Cerebellar nuclear complex (tissue), 1 donor: Measurements from ENCODE around the gene MED13L.

Source experiments
- DNase-seq, 2 experiments: peaks; one replicate each; lab custom pipeline; 2025; lab: John Stamatoyannopoulos, UW

MED13L gene

GRCh38 chr12:115942346-115942745 lies 335.1 kb downstream of the MED13L start:
- no peak for DNase-seq

- DNase-seq: no peak
Observed at GRCh38 chr12:115941362-115941761, 336.1 kb downstream of the MED13L start.

GRCh38 chr12:115938794-115939377 lies 338.6 kb downstream of the MED13L start:
- DNase-seq: no peak

- DNase-seq: no peak
Observed at GRCh38 chr12:115936997-115937916, 340.2 kb downstream of the MED13L start.

DNA sequence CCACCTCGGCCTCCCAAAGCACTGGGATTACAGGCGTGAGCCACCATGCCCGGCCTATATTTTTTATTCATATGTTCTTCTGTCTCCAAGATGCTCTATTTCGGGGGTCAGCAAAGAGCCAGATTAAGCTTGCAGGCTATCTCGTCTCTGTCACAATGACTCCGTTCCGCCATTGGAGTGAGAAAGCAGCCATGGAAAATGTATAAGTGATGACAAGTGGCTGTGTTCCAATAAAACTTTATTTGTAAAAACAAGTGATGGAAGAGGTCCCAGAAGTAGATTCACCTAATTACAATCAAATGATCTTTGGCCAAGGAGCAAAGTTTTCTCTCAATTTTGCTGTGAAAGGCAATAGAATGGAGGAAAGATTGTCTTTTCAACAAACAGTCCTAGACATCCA lies 342.6 kb downstream of the MED13L start:
- no peak for DNase-seq

- no peak for DNase-seq
Observed at GRCh38 chr12:115934046-115934445, 343.4 kb downstream of the MED13L start.

DNA sequence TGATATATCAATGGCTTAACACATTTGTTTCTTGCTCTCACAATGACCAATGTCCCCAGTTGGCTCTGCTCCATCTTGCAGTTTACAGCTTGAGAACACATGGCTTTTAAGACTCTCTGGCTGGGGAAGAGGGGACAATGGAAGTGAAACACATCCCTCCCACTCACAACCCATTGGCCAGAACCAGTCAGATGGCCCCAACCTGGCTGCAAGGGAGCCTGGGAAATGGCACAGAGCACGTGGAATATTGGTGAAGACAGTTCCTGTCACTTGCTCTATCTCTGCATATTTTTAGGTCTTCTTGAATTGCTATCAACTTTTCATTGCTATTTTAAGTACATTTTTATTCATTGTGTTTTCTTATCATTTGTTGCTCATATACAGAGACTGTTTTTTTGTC lies 345.4 kb downstream of the MED13L start:
- no peak for DNase-seq

GRCh38 chr12:115930336-115930735 lies 347.2 kb downstream of the MED13L start:
- no peak for DNase-seq

DNA sequence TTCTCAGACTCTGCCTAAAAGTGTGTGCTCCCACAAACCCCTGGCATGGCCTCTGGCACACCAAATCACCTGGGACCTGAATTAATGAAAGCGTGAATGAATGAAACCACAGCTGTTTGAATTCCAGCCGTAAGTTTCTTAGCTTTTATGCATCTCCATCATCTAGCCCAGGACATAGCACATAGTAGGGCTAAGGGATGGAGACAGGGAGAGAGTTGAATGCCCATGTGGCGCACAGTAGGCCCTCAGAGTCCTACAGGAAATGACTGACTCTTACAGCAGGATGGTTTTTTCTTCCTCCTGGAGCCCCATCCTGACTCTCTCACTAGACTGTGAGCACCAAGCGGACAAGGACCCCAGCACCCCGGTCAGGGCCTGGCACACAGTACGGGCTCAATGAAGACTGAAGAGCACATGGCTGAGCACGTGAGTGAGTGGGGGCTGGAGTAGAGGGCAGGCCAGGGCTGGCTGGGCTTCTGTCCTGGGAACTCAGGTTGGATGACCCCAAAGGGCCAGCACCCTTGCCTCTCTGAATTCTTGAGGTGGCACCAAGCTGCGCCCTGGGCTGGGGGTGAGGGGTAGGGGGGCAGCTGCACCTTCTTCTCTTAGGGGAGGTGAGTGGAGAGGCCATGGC lies 351.3 kb downstream of the MED13L start:
- DNase-seq: no peak

DNA sequence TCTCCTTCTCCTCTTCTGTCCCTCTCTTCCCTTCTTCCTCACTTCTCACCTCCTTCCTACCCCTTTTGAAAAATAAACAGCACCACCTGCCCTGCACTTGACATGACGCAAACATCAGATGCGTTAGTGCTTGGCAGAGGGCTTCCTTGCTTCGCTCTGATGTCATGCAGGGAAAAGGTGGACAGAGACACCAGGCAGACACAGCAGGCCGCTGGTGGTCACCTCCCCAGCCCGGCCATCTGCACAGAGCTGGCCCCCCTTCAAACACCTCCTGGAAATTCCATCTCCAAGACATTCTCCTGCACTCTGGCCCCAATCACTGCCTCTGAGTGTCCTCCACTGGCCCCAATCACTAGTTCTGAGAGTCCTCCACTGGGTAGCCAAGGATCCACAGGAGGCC lies 353.6 kb downstream of the MED13L start:
- DNase-seq: no peak

GRCh38 chr12:115922952-115923564 lies 354.4 kb downstream of the MED13L start:
- DNase-seq: no peak

DNA sequence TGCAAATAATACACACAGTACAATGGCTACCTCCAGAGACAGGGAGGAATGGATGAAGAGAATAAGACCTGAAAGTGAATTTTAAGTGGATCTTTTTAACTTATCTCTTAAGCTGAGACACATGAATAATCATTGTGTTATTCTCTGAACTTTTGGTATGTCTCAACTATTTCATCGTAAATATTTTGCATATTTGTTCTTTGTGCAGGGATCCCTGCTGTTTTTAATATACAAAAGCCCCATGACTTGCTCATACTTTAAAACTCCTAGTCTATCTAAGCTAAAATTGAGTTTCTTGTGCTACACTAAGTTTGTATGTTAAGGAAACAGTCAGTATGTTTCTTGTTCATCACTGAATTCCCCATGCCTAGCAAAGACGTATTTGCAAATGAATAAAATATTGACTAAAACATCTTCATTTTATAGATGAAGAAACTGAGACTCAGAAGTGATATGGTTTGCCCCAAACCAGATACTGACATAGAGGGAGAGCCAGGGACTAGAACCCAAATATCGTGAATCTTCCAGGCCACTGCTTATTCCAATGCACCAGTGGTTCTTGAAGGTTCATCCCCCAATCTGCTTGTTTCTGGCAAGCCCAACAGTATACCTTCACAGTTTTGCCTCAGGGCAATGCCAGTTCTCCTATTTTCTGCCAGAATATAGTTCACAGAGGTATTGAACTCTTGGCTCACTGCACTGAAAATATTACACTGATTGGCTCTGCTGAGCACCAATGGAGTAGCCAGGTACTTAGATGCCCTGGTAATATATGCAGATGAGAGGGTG lies 356.9 kb downstream of the MED13L start:
- DNase-seq: no peak

- no peak for DNase-seq
Observed at GRCh38 chr12:115918763-115919162, 358.7 kb downstream of the MED13L start.

DNA sequence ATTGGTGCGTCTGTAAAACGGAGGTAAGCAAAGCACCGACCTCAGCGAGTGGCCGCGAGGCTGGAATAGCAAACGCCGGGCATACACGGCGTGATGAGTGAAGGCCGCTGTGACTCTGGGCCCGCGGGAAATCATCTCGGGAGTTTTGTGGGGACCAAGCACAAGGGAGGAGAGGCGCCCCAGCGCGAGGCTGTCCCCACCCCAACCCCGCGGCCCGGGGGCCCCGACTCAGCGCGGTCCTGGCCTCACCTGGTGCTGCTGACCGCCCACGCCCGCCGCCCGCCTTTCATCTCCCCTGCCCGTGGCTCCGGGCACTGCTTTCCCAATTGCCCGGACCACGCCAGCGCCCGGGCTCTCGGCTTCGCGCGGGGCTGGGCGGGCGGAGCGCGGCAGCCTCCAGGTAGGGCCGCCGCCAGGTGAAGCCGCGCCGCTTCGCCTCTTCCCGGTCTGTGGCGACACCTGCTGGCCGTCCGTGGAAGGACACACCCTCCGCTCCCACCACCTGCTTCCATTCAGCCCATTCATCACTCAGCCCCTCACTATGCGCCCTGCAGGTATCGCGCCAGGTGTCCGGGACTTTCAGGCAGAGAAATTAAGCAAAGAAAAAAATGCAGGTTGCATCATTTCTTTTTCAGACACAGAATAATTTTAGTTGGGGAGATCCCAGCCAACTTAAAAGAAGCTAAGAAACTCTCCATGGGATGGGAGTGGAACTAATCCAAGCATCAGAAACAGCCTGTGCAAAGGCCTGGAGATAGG lies 360.4 kb downstream of the MED13L start:
- no peak for DNase-seq

DNA sequence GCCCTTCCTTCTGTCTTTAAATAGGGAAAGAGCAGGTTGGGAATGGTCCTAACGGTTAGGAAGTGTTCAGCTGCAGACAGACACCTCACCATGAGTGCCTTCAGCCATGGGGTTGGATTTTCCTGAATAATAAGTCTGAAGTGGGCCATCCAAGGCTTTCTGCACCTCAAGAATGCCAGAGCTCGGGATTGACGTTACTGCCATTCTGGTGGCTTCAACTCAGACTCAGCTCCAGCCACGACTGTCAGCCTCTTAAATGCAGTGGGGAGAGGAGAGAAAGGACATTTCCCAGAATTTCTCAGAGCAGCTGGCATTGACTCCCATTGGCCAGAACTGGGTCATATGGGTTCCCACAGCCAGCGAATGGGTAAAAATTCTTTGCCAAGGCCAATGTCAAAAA lies 363.4 kb downstream of the MED13L start:
- no peak for DNase-seq

- no peak for DNase-seq
Observed at GRCh38 chr12:115912440-115912839, 365.1 kb downstream of the MED13L start.

DNA sequence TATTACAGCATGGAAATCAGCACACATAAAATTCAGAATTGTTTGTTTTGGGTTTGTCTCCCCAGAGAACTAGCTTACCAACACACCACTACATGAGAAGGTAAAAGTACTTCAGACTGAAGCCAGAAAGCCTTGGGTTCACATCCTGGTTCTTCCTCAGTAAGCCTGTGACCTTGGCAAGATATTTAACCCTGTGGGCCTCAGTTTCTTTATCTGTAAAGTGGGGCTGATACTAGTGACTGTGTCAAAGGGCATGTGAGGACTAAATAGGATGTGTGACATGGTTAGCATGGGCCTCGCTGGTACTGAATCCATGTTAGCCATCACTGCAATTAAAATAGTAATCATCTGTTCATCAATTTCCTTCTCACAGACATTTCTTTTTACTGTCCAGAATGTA lies 366.1 kb downstream of the MED13L start:
- no peak for DNase-seq

- no peak for DNase-seq
Observed at GRCh38 chr12:115910057-115910456, 367.4 kb downstream of the MED13L start.
